HTERT RPE-1 (cell line): Measurements from ENCODE around the gene CCDC50.

Experiments
- in situ Hi-C: fragments of 300-500 bp; cut with MboI; formaldehyde crosslinking; loops from 4 replicates; pipeline ENCODE4 v1.14.3; 2020; ENCODE audit warnings: low sequenced_read_pairs

Gene CCDC50

DNA sequence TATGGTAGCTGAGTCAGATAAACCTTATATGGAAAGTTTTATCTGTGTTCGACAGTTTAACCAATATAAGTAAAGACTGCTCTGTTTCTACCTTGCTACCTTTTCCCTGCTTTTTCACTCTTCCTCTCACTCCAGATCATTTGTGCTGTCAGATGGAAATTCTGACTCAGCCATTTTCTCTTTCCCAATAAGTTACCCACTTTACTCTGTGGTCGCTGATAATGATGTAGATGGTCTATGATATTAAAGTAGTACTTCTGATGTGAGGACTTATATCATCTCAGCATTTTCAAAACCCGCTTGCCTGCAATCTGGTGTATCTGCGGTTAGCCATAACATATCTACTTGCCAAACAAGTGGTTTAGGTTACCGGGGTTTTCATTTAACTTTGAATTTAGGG, 16.1 kb downstream of the CCDC50 start:
- in situ Hi-C loops: no loop called here

DNA sequence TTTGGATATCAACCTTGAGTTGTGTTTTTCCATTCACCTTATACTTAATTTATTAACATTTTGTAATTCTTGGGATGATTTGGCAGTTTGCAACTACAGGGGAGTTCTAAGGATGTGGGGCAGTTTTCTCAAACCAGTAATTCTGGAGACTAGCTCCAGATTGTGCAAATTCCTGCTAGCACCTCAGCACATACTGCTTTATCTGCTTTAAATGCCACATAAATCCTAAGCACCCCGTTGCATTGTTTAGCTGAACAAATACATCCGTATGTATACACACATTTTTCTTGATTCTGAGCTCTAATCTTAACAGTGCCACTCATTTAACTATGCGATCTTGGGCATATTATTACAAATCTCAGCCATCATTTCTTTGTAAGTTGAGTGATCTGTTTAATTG, 18.0 kb downstream of the CCDC50 start:
- in situ Hi-C loops: no loop called here

DNA sequence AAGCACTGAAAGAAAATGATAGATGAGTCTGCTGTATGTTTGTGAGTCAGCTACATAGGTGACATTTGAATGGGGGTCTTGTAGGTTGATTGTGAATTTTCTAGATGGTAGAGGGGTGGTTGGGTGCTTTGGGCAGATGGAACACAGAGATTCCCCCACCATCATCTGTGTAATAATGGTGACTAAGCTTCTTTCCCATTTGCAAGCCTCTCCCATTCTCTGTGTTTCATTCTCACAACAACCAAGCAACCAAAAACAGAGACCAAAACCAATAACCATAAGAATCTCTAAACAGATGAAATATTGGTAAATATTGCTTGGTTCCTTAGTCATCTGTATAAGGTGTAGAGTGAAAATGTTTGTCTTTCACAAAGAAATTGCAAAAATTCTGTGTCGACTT, 18.9 kb downstream of the CCDC50 start:
- in situ Hi-C loops: no loop called here

GRCh38 chr3:191350396-191351090, 21.3 kb downstream of the CCDC50 start:
- in situ Hi-C loops: no loop called here

- in situ Hi-C loops: no loop called here
Measured at GRCh38 chr3:191352014-191352413, 22.8 kb downstream of the CCDC50 start.

GRCh38 chr3:191353022-191353777, 24.0 kb downstream of the CCDC50 start:
- in situ Hi-C loops: no loop called here

DNA sequence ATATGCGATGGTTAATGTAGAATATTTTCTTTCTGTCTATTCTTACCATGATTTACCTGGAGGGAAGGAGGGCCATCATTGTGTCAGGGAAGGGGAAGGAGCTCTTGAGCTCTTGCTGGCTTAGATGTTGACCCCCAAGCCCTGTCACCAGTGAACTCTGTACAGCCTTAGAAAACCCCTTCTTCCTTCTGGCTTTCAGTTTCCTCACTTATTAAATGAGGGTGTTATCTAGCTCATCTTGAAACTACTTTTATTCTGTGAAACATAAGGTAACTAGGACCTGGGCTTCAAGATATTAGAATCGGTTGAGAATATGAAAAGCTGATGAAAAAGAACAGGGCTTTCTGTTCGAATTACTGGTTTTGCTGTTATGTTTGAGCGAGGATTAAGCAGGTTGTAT, 26.2 kb downstream of the CCDC50 start:
- in situ Hi-C loops: no loop called here

GRCh38 chr3:191356631-191357439, 27.6 kb downstream of the CCDC50 start:
- in situ Hi-C loops: no loop called here

- in situ Hi-C loops: no loop called here
Measured at GRCh38 chr3:191357909-191358308, 28.7 kb downstream of the CCDC50 start.

GRCh38 chr3:191358929-191359328, 29.7 kb downstream of the CCDC50 start:
- in situ Hi-C loops: no loop called here

- in situ Hi-C loops: no loop called here
Measured at GRCh38 chr3:191360620-191361019, 31.4 kb downstream of the CCDC50 start.

DNA sequence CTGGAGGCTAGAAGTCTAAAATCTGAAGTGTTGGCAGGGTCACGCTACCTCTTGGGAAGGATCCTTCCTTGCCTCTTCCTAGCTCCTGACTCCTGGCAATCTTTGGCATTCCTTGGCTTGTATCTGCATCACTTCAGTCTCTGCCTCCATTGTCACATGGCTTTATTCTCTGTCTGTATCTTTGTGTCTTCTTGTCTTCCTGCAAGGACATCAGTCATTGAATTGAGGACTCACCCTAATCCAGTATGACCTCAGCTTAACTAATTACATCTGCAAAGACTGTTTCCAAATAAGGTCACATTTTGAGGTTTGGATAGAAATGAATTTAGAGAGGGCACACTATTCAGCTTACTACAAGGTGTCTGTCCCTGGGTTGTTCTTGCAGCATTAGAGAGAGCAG, 32.3 kb downstream of the CCDC50 start:
- in situ Hi-C loops: no loop called here

- in situ Hi-C loops: no loop called here
Measured at GRCh38 chr3:191362037-191362436, 32.8 kb downstream of the CCDC50 start.

DNA sequence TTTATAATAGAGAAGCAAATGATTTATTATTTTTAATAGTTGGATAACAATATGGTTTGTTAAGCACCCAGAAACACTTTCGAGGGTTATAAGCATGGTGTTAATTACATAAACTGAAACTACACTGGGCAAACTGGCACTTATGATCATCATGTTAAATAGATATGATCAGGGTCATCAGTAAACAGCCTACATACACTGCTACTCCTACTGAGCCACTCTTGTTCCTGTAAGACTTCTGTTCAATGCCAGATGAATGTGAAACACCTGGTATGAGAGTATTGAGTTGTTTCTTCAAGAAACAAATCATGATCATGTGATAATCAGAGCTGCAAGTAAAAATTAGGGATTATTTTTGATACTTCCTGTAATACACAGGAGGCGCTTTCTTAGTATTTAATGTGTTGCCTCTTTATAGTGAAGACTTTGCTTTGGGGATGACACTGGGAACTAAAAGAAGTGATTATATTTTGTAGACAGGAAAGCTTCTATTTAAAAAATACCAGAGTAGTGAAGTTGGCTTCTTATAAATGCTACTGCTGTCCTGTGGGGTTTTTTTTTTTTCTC, 33.4 kb downstream of the CCDC50 start:
- in situ Hi-C loops: no loop called here

DNA sequence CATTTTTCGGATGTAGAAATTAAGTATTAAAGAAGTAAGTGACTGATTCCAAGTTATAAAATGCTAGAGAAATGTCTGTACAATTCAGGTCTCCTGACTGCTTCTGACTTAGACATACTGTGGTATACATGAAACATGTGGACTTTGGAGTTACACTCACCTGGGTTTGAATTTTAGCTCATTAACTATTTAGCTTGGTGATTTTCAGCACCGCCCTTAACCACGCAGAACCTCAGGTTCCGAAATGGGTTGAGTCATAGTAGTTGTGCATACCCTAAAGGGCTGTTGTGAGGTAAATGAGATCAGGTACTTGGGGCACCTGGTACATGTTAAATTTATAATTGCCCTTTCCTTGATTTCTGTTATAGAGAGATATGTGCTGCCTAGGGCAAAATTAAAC, 34.0 kb downstream of the CCDC50 start:
- in situ Hi-C loops: no loop called here

GRCh38 chr3:191366675-191367074, 37.5 kb downstream of the CCDC50 start:
- in situ Hi-C loops: no loop called here

- in situ Hi-C loops: no loop called here
Measured at GRCh38 chr3:191368755-191369615, 39.8 kb downstream of the CCDC50 start.

DNA sequence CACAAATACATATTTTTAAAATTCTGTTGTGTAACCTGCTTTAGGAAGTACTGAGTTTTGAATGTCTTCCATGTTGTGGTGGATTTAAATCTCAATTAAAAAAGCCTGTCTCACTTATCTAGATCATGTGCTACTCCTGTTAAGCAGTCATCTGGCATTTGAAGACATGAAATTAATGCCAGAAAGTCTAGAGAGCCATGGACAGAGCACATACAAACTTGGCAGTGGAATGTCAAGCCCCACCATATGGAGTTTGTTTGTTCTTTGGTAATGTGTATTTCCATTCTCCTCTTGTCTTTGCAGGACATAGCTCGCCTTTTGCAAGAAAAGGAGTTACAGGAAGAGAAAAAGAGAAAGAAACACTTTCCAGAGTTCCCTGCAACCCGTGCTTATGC, 40.4 kb downstream of the CCDC50 start:
- in situ Hi-C loops: no loop called here

- in situ Hi-C loops: no loop called here
Measured at GRCh38 chr3:191372122-191372521, 42.9 kb downstream of the CCDC50 start.

- in situ Hi-C loops: no loop called here
Measured at GRCh38 chr3:191373327-191373726, 44.1 kb downstream of the CCDC50 start.
